ENCODE measurements around the gene NMNAT2. TPM values are rescaled to one million over a fixed set of nuclear protein-coding genes. Genes with fewer than 3 reads are reported as not detected.

NMNAT2 gene
- total RNA-seq, 4 donors from 2014 or later, result 0.10 to 0.29 (median 0.26) TPM; not detected in 1

- no peaks in the 10 kb centered on the region for H3K4me1 ChIP-seq
- H3K36me3 ChIP-seq, result no peaks in the 10 kb centered on the region
- no peaks in the 10 kb centered on the region for H3K9me3 ChIP-seq
- no peaks in the 10 kb centered on the region for H3K27me3 ChIP-seq
- in situ Hi-C loops (cut with MboI; ENCODE audit: low sequenced_read_pairs in 4 of 4) (loop anchor here in 2 of 4 donors (25.0 kb wide), 1 partner anchor 265 kb away; the partner anchor contains the start of gene SHCBP1L (in 2 of the 2)), intact Hi-C loops (cut with DNase I; ENCODE audit: low total_unique reads) (no loop called here)
- H3K4me3 ChIP-seq, result no peak overlapping the region
- no peak overlapping the region for H3K27ac ChIP-seq
- peak; percentile 53 to 74 for ATAC-seq
- TF ChIP-seq CTCF (IDR thresholded peaks at IDR 0.05 in 4 of 5, conservative IDR thresholded peaks at IDR 0.05 in 1 of 5), result peak; percentile 42 to 70 (median 65)
- TF ChIP-seq POLR2A (IDR thresholded peaks at IDR 0.05), result no peak
- no peak for DNase-seq
These were observed 190.5 kb downstream of the NMNAT2 start for GRCh38 chr1:183227422-183228346.

GRCh38 chr1:183226963-183227362, 191.2 kb downstream of the NMNAT2 start:
- Histone ChIP-seq H3K27ac (no peak overlapping the region), H3K27me3 (no peaks in the 10 kb centered on the region), H3K9me3 (no peaks in the 10 kb centered on the region), H3K4me3 (no peak overlapping the region), H3K36me3 (no peaks in the 10 kb centered on the region), H3K4me1 (no peaks in the 10 kb centered on the region)
- intact Hi-C loops (cut with DNase I; ENCODE audit: low total_unique reads) (no loop called here), in situ Hi-C loops (cut with MboI; ENCODE audit: low sequenced_read_pairs in 4 of 4) (loop anchor here in 2 of 4 donors (25.0 kb wide), 1 partner anchor 265 kb away; the partner anchor contains the start of gene SHCBP1L (in 2 of the 2))
- ATAC-seq (no peak), DNase-seq (no peak)
- TF ChIP-seq POLR2A (IDR thresholded peaks at IDR 0.05) (no peak), CTCF (IDR thresholded peaks at IDR 0.05 in 4 of 5, conservative IDR thresholded peaks at IDR 0.05 in 1 of 5) (no peak)

GRCh38 chr1:183226361-183226760, 191.8 kb downstream of the NMNAT2 start:
- intact Hi-C loops (cut with DNase I; ENCODE audit: low total_unique reads) (no loop called here), in situ Hi-C loops (cut with MboI; ENCODE audit: low sequenced_read_pairs in 4 of 4) (loop anchor here in 2 of 4 donors (25.0 kb wide), 1 partner anchor 264 kb away; the partner anchor contains the start of gene SHCBP1L (in 2 of the 2))
- TF ChIP-seq CTCF (IDR thresholded peaks at IDR 0.05 in 4 of 5, conservative IDR thresholded peaks at IDR 0.05 in 1 of 5) (no peak), POLR2A (IDR thresholded peaks at IDR 0.05) (no peak)
- DNase-seq, result no peak
- Histone ChIP-seq H3K4me3 (no peak overlapping the region), H3K4me1 (no peaks in the 10 kb centered on the region), H3K27ac (no peak overlapping the region), H3K36me3 (no peaks in the 10 kb centered on the region), H3K9me3 (no peaks in the 10 kb centered on the region), H3K27me3 (no peaks in the 10 kb centered on the region)
- no peak for ATAC-seq

GRCh38 chr1:183223467-183223866, 194.7 kb downstream of the NMNAT2 start:
- no peaks in the 10 kb centered on the region for H3K9me3 ChIP-seq
- ATAC-seq (no peak), DNase-seq (no peak)
- TF ChIP-seq POLR2A (IDR thresholded peaks at IDR 0.05), result no peak
- no peak for TF ChIP-seq CTCF (IDR thresholded peaks at IDR 0.05 in 4 of 5, conservative IDR thresholded peaks at IDR 0.05 in 1 of 5)
- no peak overlapping the region for H3K27ac ChIP-seq
- H3K4me3 ChIP-seq, result no peak overlapping the region
- intact Hi-C loops (cut with DNase I; ENCODE audit: low total_unique reads), result no loop called here
- peaks cover 8 to 13% of the 10 kb centered on the region in 2 donors for H3K4me1 ChIP-seq
- H3K36me3 ChIP-seq, result no peaks in the 10 kb centered on the region
- in situ Hi-C loops (cut with MboI; ENCODE audit: low sequenced_read_pairs in 4 of 4), result no loop called here
- H3K27me3 ChIP-seq, result no peaks in the 10 kb centered on the region
